GM04504 (cell line): ENCODE measurements around the gene ADAT1.

Source experiments
- DNase-seq: peaks from one replicate; pipeline ENCODE4 v3.0.0-alpha.2; 2012; ENCODE audit warnings: low read depth

The ADAT1 gene

GRCh38 chr16:75575958-75576357 lies 47.1 kb downstream of the ADAT1 start:
- DNase-seq, result no peak

GRCh38 chr16:75573955-75574354 lies 49.1 kb downstream of the ADAT1 start:
- no peak for DNase-seq

GRCh38 chr16:75572864-75573542 lies 50.1 kb downstream of the ADAT1 start:
- DNase-seq, result no peak

- no peak for DNase-seq
Measured at GRCh38 chr16:75570396-75571065, 52.5 kb downstream of the ADAT1 start.

- no peak for DNase-seq
Measured at GRCh38 chr16:75567911-75568310, 55.2 kb downstream of the ADAT1 start.

- no peak for DNase-seq
Measured at GRCh38 chr16:75566758-75567255, 56.3 kb downstream of the ADAT1 start.

GRCh38 chr16:75566040-75566757 lies 56.9 kb downstream of the ADAT1 start, which contains the start of gene GABARAPL2:
Gene GABARAPL2 (plus strand): TSS chr16:75566379. CDS start chr16:75566487, 108 bp downstream.
- DNase-seq, result no peak

GRCh38 chr16:75565640-75566039 lies 57.4 kb downstream of the ADAT1 start:
- no peak for DNase-seq

- DNase-seq, result peak; percentile 39
Measured at GRCh38 chr16:75559564-75560372, 63.3 kb downstream of the ADAT1 start.

GRCh38 chr16:75558846-75559401 lies 64.2 kb downstream of the ADAT1 start:
- no peak for DNase-seq

GRCh38 chr16:75556431-75556950 lies 66.6 kb downstream of the ADAT1 start:
- DNase-seq, result no peak

GRCh38 chr16:75555707-75556430 lies 67.2 kb downstream of the ADAT1 start, which contains the start of gene TMEM231:
Gene TMEM231 (minus strand): TSS chr16:75556252. CDS start chr16:75556209, 43 bp downstream.
- DNase-seq, result peak; percentile 79

GRCh38 chr16:75555213-75555706 lies 67.8 kb downstream of the ADAT1 start:
- DNase-seq, result peak; percentile 77

- no peak for DNase-seq
Measured at GRCh38 chr16:75552951-75553350, 70.1 kb downstream of the ADAT1 start.

GRCh38 chr16:75550211-75550662 lies 72.8 kb downstream of the ADAT1 start:
- no peak for DNase-seq
